SK-N-SH (cell line): ENCODE data around the gene CD68. TPM values are rescaled to one million over a fixed set of nuclear protein-coding genes. Genes with fewer than 3 reads are reported as not detected.

Experiments
- CTCF ChIA-PET: fragments of 300-600, 350-600 bp; formaldehyde crosslinking; extraction: SDS; loops from one replicate; lab custom pipeline; 2021; lab: Yijun Ruan, JAX
- POLR2A ChIA-PET: fragments of 350-600 bp; sonication (Branson Sonifier 250); formaldehyde crosslinking; extraction: SDS; loops from one replicate; lab custom pipeline; 2020; ENCODE audit warnings: antibody characterized with exemption, inconsistent platforms; lab: Yijun Ruan, JAX
- DNase-seq: peaks from one replicate; pipeline ENCODE4 v3.0.0; 2012
- H2AFZ ChIP-seq: fragments of 200-600 bp; sonication (generic); 2 replicates; pipeline ENCODE4 v1.8.1; 2016; ENCODE audit warnings: antibody characterized with exemption, mild to moderate bottlenecking, low read depth
- H3F3A ChIP-seq: fragments of 200-600 bp; sonication (generic); replicated peaks from 2 replicates; pipeline ENCODE3; 2016; ENCODE audit warnings: antibody characterized with exemption, mild to moderate bottlenecking; ENCODE audit not compliant: insufficient read depth
- H3K27ac ChIP-seq, 2 experiments: fragments of 200-500 bp in 1 of 2; fragments of 200-600 bp in 1 of 2; sonication (Bioruptor generic) in 1 of 2; sonication (generic), shearing (Covaris generic) in 1 of 2; 2 replicates each; pipeline versions ENCODE4 v1.5.1 to v1.6.1; 2014 to 2016; ENCODE audit warnings: low read depth in 2 of 2, inconsistent platforms in 1 of 2, low read length in 1 of 2, mild to moderate bottlenecking in 1 of 2, mixed read lengths in 1 of 2
- H3K27me3 ChIP-seq: fragments of 200-600 bp; sonication (generic), shearing (Covaris generic); 2 replicates; pipeline ENCODE4 v1.6.1; 2016; ENCODE audit warnings: mixed run types; ENCODE audit not compliant: insufficient read depth
- H3K36me3 ChIP-seq, 2 experiments: fragments of 200-500 bp in 1 of 2; fragments of 200-600 bp in 1 of 2; sonication (Bioruptor generic) in 1 of 2; sonication (generic) in 1 of 2; replicated peaks in 1 of 2; 2 replicates each; pipeline versions ENCODE3 to v1.5.1; 2014 to 2016; ENCODE audit warnings: low read length in 1 of 2, mild to moderate bottlenecking in 1 of 2; ENCODE audit not compliant: insufficient read depth in 2 of 2, control insufficient read depth in 1 of 2
- H3K4me1 ChIP-seq, 2 experiments: fragments of 200-500 bp in 1 of 2; fragments of 200-600 bp in 1 of 2; sonication (Bioruptor generic) in 1 of 2; sonication (generic), shearing (Covaris generic) in 1 of 2; 2 replicates each; pipeline versions ENCODE4 v1.5.1 to v1.6.1; 2014 to 2016; ENCODE audit warnings: low read depth in 1 of 2, low read length in 1 of 2, mixed run types in 1 of 2; ENCODE audit not compliant: insufficient read depth in 2 of 2, control insufficient read depth in 1 of 2
- H3K4me2 ChIP-seq: fragments of 200-600 bp; sonication (generic), shearing (Covaris generic); 2 replicates; pipeline ENCODE4 v1.6.1; 2017; ENCODE audit warnings: mixed run types
- H3K4me3 ChIP-seq, 2 experiments: fragments of 200-500 bp in 1 of 2; fragments of 200-600 bp in 1 of 2; sonication (Bioruptor generic) in 1 of 2; sonication (generic), shearing (Covaris generic) in 1 of 2; 2 replicates each; pipeline versions ENCODE4 v1.5.1 to v1.8.1; 2014 to 2016; ENCODE audit warnings: low read depth in 2 of 2, inconsistent platforms in 1 of 2, low read length in 1 of 2, mild to moderate bottlenecking in 1 of 2, mixed read lengths in 1 of 2, moderate library complexity in 1 of 2
- H3K79me2 ChIP-seq: fragments of 200-600 bp; sonication (generic); 2 replicates; pipeline ENCODE4 v1.8.1; 2017; ENCODE audit warnings: mild to moderate bottlenecking; ENCODE audit not compliant: insufficient read depth
- H3K9ac ChIP-seq: fragments of 200-600 bp; sonication (generic); 2 replicates; pipeline ENCODE4 v1.6.1; 2017; ENCODE audit warnings: mixed run types
- H3K9me2 ChIP-seq: fragments of 200-600 bp; sonication (generic); 2 replicates; pipeline ENCODE4 v1.6.1; 2017; ENCODE audit warnings: mixed run types
- H3K9me3 ChIP-seq: fragments of 200-600 bp; sonication (generic); 2 replicates; pipeline ENCODE4 v1.6.1; 2017; ENCODE audit warnings: mixed run types, mild to moderate bottlenecking, moderate library complexity
- H4K20me1 ChIP-seq: fragments of 200-600 bp; sonication (generic); 2 replicates; pipeline ENCODE4 v1.6.1; 2017; ENCODE audit warnings: mild to moderate bottlenecking, mixed run types; ENCODE audit not compliant: insufficient read depth
- CTCF ChIP-seq: fragments of 200-600 bp; sonication (generic); IDR thresholded peaks from 2 replicates; pipeline ENCODE4 v1.6.1; 2017; ENCODE audit warnings: antibody characterized with exemption, mild to moderate bottlenecking, moderate library complexity
- EP300 ChIP-seq, 2 experiments: IDR thresholded peaks; 2 replicates each; pipeline versions ENCODE4 v1.4.0 to v1.6.1; 2012; ENCODE audit warnings: borderline replicate concordance in 1 of 2, low read depth in 1 of 2, low read length in 1 of 2
- EZH2phosphoT487 ChIP-seq: fragments of 200-600 bp; sonication (generic); IDR thresholded peaks from 2 replicates; pipeline ENCODE4 v1.6.1; 2017; ENCODE audit warnings: low read depth, mixed run types, mild to moderate bottlenecking, antibody characterized with exemption, moderate library complexity, borderline replicate concordance
- FOSL2 ChIP-seq: IDR thresholded peaks from 2 replicates; pipeline ENCODE4 v1.4.0; 2012; ENCODE audit warnings: low read depth, mild to moderate bottlenecking, moderate library complexity, borderline replicate concordance
- FOXJ3 ChIP-seq: sonication (generic); formaldehyde crosslinking; IDR thresholded peaks from 2 replicates; pipeline ENCODE4 v1.5.1; 2020; ENCODE audit warnings: mild to moderate bottlenecking, missing genetic modification reagents
- IRF3 ChIP-seq: fragments of 150-350 bp; IDR thresholded peaks from 2 replicates; pipeline ENCODE4 v1.6.1; 2016; ENCODE audit warnings: mild to moderate bottlenecking, low read depth, low read length
- JUND ChIP-seq: IDR thresholded peaks from 2 replicates; pipeline ENCODE4 v1.4.0; 2012
- MEF2A ChIP-seq: IDR thresholded peaks from 2 replicates; pipeline ENCODE4 v1.4.0; 2012; ENCODE audit warnings: low read depth, borderline replicate concordance
- MXI1 ChIP-seq: IDR thresholded peaks from 2 replicates; pipeline ENCODE4 v1.6.1; 2012; ENCODE audit warnings: mild to moderate bottlenecking, low read depth, low read length, improper control_type of control experiment
- NFIC ChIP-seq: IDR thresholded peaks from 2 replicates; pipeline ENCODE4 v1.4.0; 2012; ENCODE audit warnings: borderline replicate concordance
- POLR2AphosphoS5 ChIP-seq: IDR thresholded peaks from 2 replicates; pipeline ENCODE4 v1.6.1; 2012; ENCODE audit warnings: low read depth, low read length
- RFX5 ChIP-seq: IDR thresholded peaks from 2 replicates; pipeline ENCODE4 v1.6.1; 2012; ENCODE audit warnings: mild to moderate bottlenecking, improper control_type of control experiment, low read length
- SMC3 ChIP-seq: IDR thresholded peaks from 2 replicates; pipeline ENCODE4 v1.6.1; 2012; ENCODE audit warnings: low read depth, low read length, improper control_type of control experiment
- TCF12 ChIP-seq: IDR thresholded peaks from 2 replicates; pipeline ENCODE4 v1.4.0; 2012
- TEAD4 ChIP-seq: IDR thresholded peaks from 2 replicates; pipeline ENCODE4 v1.4.0; 2012; ENCODE audit warnings: mild to moderate bottlenecking, borderline replicate concordance; ENCODE audit not compliant: insufficient read depth
- YY1 ChIP-seq: IDR thresholded peaks from 2 replicates; pipeline ENCODE4 v1.4.0; 2012; ENCODE audit warnings: low read depth, mild to moderate bottlenecking
- WGBS: methylation state at CpG from one replicate; pipeline ENCODE4 v1.1.6; 2017; ENCODE audit warnings: low lambda C conversion rate; 5-methylcytosine and 5-hydroxymethylcytosine counted together
- polyA plus RNA-seq, 3 experiments: library from polyadenylated mRNA; depleted of rRNA; stranded (reverse); fragments of >200 nt; gene quantifications; 2 replicates each; pipeline ENCODE4 v1.2.3, GENCODE V29; 2012
- TF ChIP-seq, protein P1 (sequence below): IDR thresholded peaks from 2 replicates; pipeline ENCODE4 v1.4.0; 2012; ENCODE audit warnings: low read depth, borderline replicate concordance
- TF ChIP-seq, protein P2 (sequence below): IDR thresholded peaks from 2 replicates; pipeline ENCODE4 v1.4.0; 2012; ENCODE audit warnings: low read depth
- TF ChIP-seq, protein P3 (sequence below): IDR thresholded peaks from 2 replicates; pipeline ENCODE4; 2012
- TF ChIP-seq, protein P4 (sequence below): IDR thresholded peaks from 2 replicates; pipeline ENCODE4 v1.6.1; 2012; ENCODE audit warnings: mild to moderate bottlenecking, low read depth, low read length, moderate library complexity

The CD68 gene
- polyA plus RNA-seq, 1 of the 3 experiments (the other 2 are of a cell fraction), result 62.4 TPM

DNA sequence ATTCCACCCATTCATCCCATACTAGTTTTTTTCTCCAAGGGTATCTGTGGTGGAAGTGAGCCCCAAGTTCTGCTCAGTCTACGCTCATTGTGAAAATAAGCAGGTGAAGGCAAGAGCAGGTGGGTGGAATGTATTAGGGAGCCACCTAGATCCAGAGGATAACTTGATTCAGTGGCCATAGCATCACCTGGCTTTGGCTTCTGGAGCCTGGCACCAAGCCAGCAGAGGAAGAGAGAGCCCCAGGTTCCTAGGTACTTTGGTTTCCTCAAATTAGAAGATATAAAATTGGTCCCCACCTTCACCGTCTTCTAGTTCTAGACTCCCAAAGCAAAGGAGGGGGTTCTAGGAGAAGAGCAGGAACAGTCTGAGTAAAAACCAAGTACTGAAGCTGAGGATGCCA, 31.2 kb downstream of the CD68 start:
- Histone ChIP-seq H3K4me1 (peaks cover 0 to 18% of the 10 kb centered on the region in 2 experiments; a peak in 3 of 4 replicates), H3K79me2 (peaks cover 86% of the 10 kb centered on the region), H3K9ac (no peak overlapping the region), H2AFZ (no peak overlapping the region), H3K27ac (no peak overlapping the region), H3K9me2 (no peaks in the 10 kb centered on the region), H3K9me3 (no peaks in the 10 kb centered on the region), H3K36me3 (peaks cover 19 to 42% of the 10 kb centered on the region in 2 experiments), H3F3A (peaks cover 4% of the 10 kb centered on the region), H3K27me3 (no peaks in the 10 kb centered on the region), H3K4me3 (no peak overlapping the region), H3K4me2 (no peak overlapping the region), H4K20me1 (peaks cover 71% of the 10 kb centered on the region)
- TF ChIP-seq FOXJ3 (CRISPR knock-in tag) (no peak), MXI1 (no peak), EZH2phosphoT487 (no peak), MEF2A (no peak), YY1 (no peak), RFX5 (no peak), FOSL2 (no peak), IRF3 (no peak), NFIC (no peak), JUND (no peak), TEAD4 (no peak), POLR2AphosphoS5 (no peak), SMC3 (no peak), CTCF (no peak), TCF12 (no peak), EP300 (IDR thresholded peaks at IDR 0.05; ENCODE audit: borderline replicate concordance in 1 of 2, low read depth in 1 of 2, low read length in 1 of 2) (no peak)
- TF ChIP-seq, protein P1, sequence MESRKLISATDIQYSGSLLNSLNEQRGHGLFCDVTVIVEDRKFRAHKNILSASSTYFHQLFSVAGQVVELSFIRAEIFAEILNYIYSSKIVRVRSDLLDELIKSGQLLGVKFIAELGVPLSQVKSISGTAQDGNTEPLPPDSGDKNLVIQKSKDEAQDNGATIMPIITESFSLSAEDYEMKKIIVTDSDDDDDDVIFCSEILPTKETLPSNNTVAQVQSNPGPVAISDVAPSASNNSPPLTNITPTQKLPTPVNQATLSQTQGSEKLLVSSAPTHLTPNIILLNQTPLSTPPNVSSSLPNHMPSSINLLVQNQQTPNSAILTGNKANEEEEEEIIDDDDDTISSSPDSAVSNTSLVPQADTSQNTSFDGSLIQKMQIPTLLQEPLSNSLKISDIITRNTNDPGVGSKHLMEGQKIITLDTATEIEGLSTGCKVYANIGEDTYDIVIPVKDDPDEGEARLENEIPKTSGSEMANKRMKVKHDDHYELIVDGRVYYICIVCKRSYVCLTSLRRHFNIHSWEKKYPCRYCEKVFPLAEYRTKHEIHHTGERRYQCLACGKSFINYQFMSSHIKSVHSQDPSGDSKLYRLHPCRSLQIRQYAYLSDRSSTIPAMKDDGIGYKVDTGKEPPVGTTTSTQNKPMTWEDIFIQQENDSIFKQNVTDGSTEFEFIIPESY, result no peak
- TF ChIP-seq, protein P2, sequence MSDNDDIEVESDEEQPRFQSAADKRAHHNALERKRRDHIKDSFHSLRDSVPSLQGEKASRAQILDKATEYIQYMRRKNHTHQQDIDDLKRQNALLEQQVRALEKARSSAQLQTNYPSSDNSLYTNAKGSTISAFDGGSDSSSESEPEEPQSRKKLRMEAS, result no peak
- TF ChIP-seq, protein P3, sequence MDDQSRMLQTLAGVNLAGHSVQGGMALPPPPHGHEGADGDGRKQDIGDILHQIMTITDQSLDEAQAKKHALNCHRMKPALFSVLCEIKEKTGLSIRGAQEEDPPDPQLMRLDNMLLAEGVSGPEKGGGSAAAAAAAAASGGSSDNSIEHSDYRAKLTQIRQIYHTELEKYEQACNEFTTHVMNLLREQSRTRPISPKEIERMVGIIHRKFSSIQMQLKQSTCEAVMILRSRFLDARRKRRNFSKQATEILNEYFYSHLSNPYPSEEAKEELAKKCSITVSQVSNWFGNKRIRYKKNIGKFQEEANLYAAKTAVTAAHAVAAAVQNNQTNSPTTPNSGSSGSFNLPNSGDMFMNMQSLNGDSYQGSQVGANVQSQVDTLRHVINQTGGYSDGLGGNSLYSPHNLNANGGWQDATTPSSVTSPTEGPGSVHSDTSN, result no peak
- TF ChIP-seq, protein P4, sequence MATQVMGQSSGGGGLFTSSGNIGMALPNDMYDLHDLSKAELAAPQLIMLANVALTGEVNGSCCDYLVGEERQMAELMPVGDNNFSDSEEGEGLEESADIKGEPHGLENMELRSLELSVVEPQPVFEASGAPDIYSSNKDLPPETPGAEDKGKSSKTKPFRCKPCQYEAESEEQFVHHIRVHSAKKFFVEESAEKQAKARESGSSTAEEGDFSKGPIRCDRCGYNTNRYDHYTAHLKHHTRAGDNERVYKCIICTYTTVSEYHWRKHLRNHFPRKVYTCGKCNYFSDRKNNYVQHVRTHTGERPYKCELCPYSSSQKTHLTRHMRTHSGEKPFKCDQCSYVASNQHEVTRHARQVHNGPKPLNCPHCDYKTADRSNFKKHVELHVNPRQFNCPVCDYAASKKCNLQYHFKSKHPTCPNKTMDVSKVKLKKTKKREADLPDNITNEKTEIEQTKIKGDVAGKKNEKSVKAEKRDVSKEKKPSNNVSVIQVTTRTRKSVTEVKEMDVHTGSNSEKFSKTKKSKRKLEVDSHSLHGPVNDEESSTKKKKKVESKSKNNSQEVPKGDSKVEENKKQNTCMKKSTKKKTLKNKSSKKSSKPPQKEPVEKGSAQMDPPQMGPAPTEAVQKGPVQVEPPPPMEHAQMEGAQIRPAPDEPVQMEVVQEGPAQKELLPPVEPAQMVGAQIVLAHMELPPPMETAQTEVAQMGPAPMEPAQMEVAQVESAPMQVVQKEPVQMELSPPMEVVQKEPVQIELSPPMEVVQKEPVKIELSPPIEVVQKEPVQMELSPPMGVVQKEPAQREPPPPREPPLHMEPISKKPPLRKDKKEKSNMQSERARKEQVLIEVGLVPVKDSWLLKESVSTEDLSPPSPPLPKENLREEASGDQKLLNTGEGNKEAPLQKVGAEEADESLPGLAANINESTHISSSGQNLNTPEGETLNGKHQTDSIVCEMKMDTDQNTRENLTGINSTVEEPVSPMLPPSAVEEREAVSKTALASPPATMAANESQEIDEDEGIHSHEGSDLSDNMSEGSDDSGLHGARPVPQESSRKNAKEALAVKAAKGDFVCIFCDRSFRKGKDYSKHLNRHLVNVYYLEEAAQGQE, result no peak
- ChIA-PET POLR2A (no interaction called here), CTCF (interaction anchor here (0.9 to 2.9 kb wide), 6 partner anchors 9 to 74 kb away, joined by 3 to 15 read pairs (median 5); partner anchors contain the start of gene SOX15)
- 100% methylated on average over 2 of the region's 2 CpGs for WGBS
- no peak for DNase-seq
